COLO829 (cell line): Measurements from ENCODE around the gene CCDC8.
"Not testable (repeated sequence)": the region's sequence is repeated elsewhere in the genome, so short reads cannot be mapped to it uniquely, and the experiment has no call there.

ENCODE experiments used
- DNase-seq: peaks from one replicate; pipeline ENCODE4 v3.0.0; 2012; ENCODE audit warnings: low spot score

CCDC8 gene

GRCh38 chr19:46380690-46381089, 32.7 kb downstream of the CCDC8 start:
- DNase-seq, result no peak

- peak; percentile 28 for DNase-seq
Measured at GRCh38 chr19:46378268-46378667, 35.1 kb downstream of the CCDC8 start.

- DNase-seq, result no peak
Measured at GRCh38 chr19:46376241-46377153, 36.9 kb downstream of the CCDC8 start.

GRCh38 chr19:46375476-46376067, 37.8 kb downstream of the CCDC8 start:
- DNase-seq, result not testable (repeated sequence)

- DNase-seq, result no peak
Measured at GRCh38 chr19:46374536-46375475, 38.6 kb downstream of the CCDC8 start.

- peak; percentile 69 for DNase-seq
Measured at GRCh38 chr19:46373491-46374359, 39.6 kb downstream of the CCDC8 start.

GRCh38 chr19:46372901-46373490, 40.4 kb downstream of the CCDC8 start:
- DNase-seq, result no peak

- no peak for DNase-seq
Measured at GRCh38 chr19:46371371-46371901, 41.9 kb downstream of the CCDC8 start.

GRCh38 chr19:46369817-46370216, 43.5 kb downstream of the CCDC8 start:
- DNase-seq, result no peak

GRCh38 chr19:46368116-46368515, 45.2 kb downstream of the CCDC8 start:
- DNase-seq, result no peak

- DNase-seq, result no peak
Measured at GRCh38 chr19:46367426-46367825, 45.9 kb downstream of the CCDC8 start.

GRCh38 chr19:46366620-46367292, 46.6 kb downstream of the CCDC8 start:
- DNase-seq, result no peak

- DNase-seq, result no peak
Measured at GRCh38 chr19:46365561-46365960, 47.8 kb downstream of the CCDC8 start.

- DNase-seq, result no peak
Measured at GRCh38 chr19:46364359-46364758, 49.0 kb downstream of the CCDC8 start.

GRCh38 chr19:46361915-46362314, 51.4 kb downstream of the CCDC8 start:
- no peak for DNase-seq
